Fibroblast of pulmonary artery (primary cell): Measurements from ENCODE around the gene RASAL2.
A peak's percentile ranks its signal among the peaks of the same experiment; 100 is the strongest.

Experiments
- DNase-seq: peaks from one replicate; pipeline ENCODE4 v3.0.0-alpha.2; 2010; ENCODE audit warnings: low read depth
- H3K4me3 ChIP-seq: replicated peaks from 2 replicates; pipeline ENCODE4 v1.5.1; 2011; ENCODE audit warnings: low read depth, mild to moderate bottlenecking, control low read depth, low read length, moderate library complexity
- CTCF ChIP-seq: IDR thresholded peaks from 2 replicates; pipeline ENCODE4 v1.5.1; 2011; ENCODE audit warnings: mild to moderate bottlenecking, control low read depth, low read length, inconsistent platforms; ENCODE audit errors: missing control alignments

RASAL2 gene

GRCh38 chr1:178457651-178458050 is 363.7 kb downstream of the RASAL2 start:
- H3K4me3 ChIP-seq = no peak overlapping the region
- no peak for TF ChIP-seq CTCF

DNA sequence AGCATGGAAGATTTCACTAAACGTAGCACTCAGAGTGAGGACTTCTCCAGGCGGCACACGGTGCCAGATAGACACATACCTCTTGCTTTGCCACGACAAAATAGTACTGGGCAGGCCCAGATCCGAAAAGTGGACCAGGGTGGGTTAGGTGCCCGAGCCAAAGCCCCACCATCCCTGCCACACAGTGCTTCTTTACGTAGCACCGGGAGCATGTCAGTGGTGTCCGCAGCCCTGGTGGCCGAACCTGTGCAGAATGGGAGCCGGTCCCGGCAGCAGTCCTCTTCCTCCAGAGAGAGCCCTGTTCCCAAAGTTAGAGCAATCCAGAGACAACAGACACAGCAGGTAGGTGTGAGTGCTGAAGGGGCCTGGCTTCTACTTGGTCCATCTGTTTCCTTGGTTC is 364.3 kb downstream of the RASAL2 start:
- H3K4me3 ChIP-seq = no peak overlapping the region
- TF ChIP-seq CTCF = no peak
- no peak for DNase-seq

More at GRCh38 chr1:178457651-178458050, 363.7 kb downstream of the RASAL2 start:
- DNase-seq = no peak

- no peak for TF ChIP-seq CTCF
- no peak overlapping the region for H3K4me3 ChIP-seq
These were observed 367.2 kb downstream of the RASAL2 start for GRCh38 chr1:178461104-178461503.

GRCh38 chr1:178461701-178462100 is 367.8 kb downstream of the RASAL2 start:
- H3K4me3 ChIP-seq = no peak overlapping the region
- DNase-seq = no peak
- TF ChIP-seq CTCF = no peak

More at GRCh38 chr1:178461104-178461503, 367.2 kb downstream of the RASAL2 start:
- DNase-seq = no peak

DNA sequence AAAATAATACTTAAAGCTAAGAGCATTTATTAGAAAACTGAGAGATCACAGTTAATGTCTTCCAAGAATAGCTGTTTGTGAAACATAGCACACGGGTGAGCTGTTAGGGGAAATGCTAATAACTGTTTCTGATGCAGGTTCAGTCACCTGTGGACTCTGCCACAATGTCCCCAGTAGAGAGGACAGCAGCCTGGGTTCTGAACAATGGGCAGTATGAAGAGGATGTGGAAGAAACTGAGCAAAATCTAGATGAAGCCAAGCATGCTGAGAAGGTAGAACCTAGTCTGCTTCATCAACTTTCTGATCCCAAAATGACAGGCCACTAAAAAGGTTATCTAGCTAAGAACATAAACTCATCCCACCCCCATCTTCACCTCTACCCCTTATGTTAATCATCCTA is 370.2 kb downstream of the RASAL2 start:
- no peak for DNase-seq
- no peak for TF ChIP-seq CTCF
- no peak overlapping the region for H3K4me3 ChIP-seq

- no peak for TF ChIP-seq CTCF
- no peak overlapping the region for H3K4me3 ChIP-seq
- DNase-seq = no peak
These were observed 370.7 kb downstream of the RASAL2 start for GRCh38 chr1:178464566-178464965.

- no peak for TF ChIP-seq CTCF
- H3K4me3 ChIP-seq = no peak overlapping the region
- peak; percentile 52 for DNase-seq
These were observed 371.1 kb downstream of the RASAL2 start for GRCh38 chr1:178465011-178465410.
